K562 (cell line): ENCODE results near the gene CRADD. TPM values are rescaled to one million over a fixed set of nuclear protein-coding genes. Genes with fewer than 3 reads are reported as not detected.

Experiments used
- CREM ChIP-seq: IDR thresholded peaks from 2 replicates; pipeline ENCODE4 v1.6.1; 2014; ENCODE audit warnings: antibody characterized with exemption, low read depth
- KDM4B ChIP-seq, 2 experiments: fragments of 450-650 bp in 1 of 2; sonication (generic) in 1 of 2; IDR thresholded peaks; 2 replicates each; pipeline ENCODE4 v1.6.1; 2016 to 2017; ENCODE audit warnings: borderline replicate concordance in 2 of 2, antibody characterized with exemption in 1 of 2, low read depth in 1 of 2, mild to moderate bottlenecking in 1 of 2
- MAZ ChIP-seq, 2 experiments: fragments of 450-650 bp in 1 of 2; sonication (generic) in 1 of 2; formaldehyde crosslinking; IDR thresholded peaks in 1 of 2; conservative IDR thresholded peaks in 1 of 2; 2 replicates each; pipeline versions ENCODE4 v1.4.0 to v1.5.0; 2020; ENCODE audit warnings: mild to moderate bottlenecking in 1 of 2, missing genetic modification reagents in 1 of 2
- MNT ChIP-seq, 2 experiments: fragments of 450-650 bp; conservative IDR thresholded peaks; 2 replicates each; pipeline ENCODE4 v1.6.1; 2017; ENCODE audit warnings: mild to moderate bottlenecking in 2 of 2, moderate library complexity in 2 of 2
- RBM25 ChIP-seq: fragments of 200-400 bp; formaldehyde crosslinking; IDR thresholded peaks from 2 replicates; pipeline ENCODE4 v1.6.1; 2018; ENCODE audit warnings: low read length, low read depth, moderate library complexity; ENCODE audit not compliant: severe bottlenecking
- SETDB1 ChIP-seq: IDR thresholded peaks from one replicate; pipeline ENCODE4 v1.6.1; 2012; ENCODE audit warnings: low read length, control low read depth, inconsistent platforms
- SNIP1 ChIP-seq: fragments of 450-650 bp; IDR thresholded peaks from 2 replicates; pipeline ENCODE4 v1.7.1; 2017; ENCODE audit warnings: low read depth, mild to moderate bottlenecking
- SRSF9 ChIP-seq: fragments of 200-400 bp; formaldehyde crosslinking; IDR thresholded peaks from 2 replicates; pipeline ENCODE4 v1.6.1; 2017; ENCODE audit warnings: low read depth, low read length, borderline replicate concordance
- SUPT5H ChIP-seq: fragments of 450-650 bp; IDR thresholded peaks from 2 replicates; pipeline ENCODE4 v1.6.1; 2016
- TAF9B ChIP-seq: fragments of 450-650 bp; IDR thresholded peaks from 2 replicates; pipeline ENCODE4 v1.6.1; 2018; ENCODE audit warnings: mild to moderate bottlenecking; ENCODE audit not compliant: partially characterized antibody
- ZBTB49 ChIP-seq: sonication (generic); formaldehyde crosslinking; IDR thresholded peaks from 2 replicates; pipeline ENCODE4 v1.8.0; 2022; ENCODE audit warnings: missing genetic modification reagents, mild to moderate bottlenecking, borderline replicate concordance
- ZHX1 ChIP-seq: fragments of 150-350 bp; conservative IDR thresholded peaks from 2 replicates; pipeline ENCODE4 v1.6.1; 2014; ENCODE audit warnings: low read length
- ZNF584 ChIP-seq: fragments of 200-800 bp; sonication (Bioruptor generic); IDR thresholded peaks from 2 replicates; pipeline ENCODE4 v1.6.1; 2016; ENCODE audit warnings: low read depth, mild to moderate bottlenecking, missing genetic modification characterization, missing compliant biosample characterization
- ZNF778 ChIP-seq: fragments of 450-650 bp; formaldehyde crosslinking; IDR thresholded peaks from 2 replicates; pipeline ENCODE4 v1.4.0; 2020; ENCODE audit warnings: mild to moderate bottlenecking, moderate library complexity
- polyA plus RNA-seq, 8 experiments: library from polyadenylated mRNA; depleted of rRNA in 4 of 8; stranded (reverse) in 5 of 8; unstranded in 3 of 8; fragments of >200 nt; fragmentation: Nextera tagmentation in 2 of 8; fragmentation: Illumina TruSeq in 1 of 8; extraction: Ambion mirVana in 2 of 8; extraction: Trizol in 1 of 8; gene quantifications; 2 replicates each; pipeline versions ENCODE4 v1.2.1 to v1.2.3, GENCODE V29; 2011 to 2014; ENCODE audit warnings: inconsistent platforms in 1 of 8, missing spikeins in 1 of 8
- total RNA-seq, 7 experiments: library from RNA; depleted of rRNA in 6 of 7; stranded (reverse); fragments of >200 nt in 6 of 7; fragmentation: Illumina TruSeq in 2 of 7; extraction: Trizol in 2 of 7; gene quantifications; 2 replicates each; pipeline versions ENCODE4 v1.2.1 to v1.2.3, GENCODE V29; 2011 to 2021; ENCODE audit warnings: low replicate concordance in 1 of 7
- TF ChIP-seq, protein P1 (sequence below): sonication (generic); formaldehyde crosslinking; IDR thresholded peaks from 2 replicates; pipeline ENCODE4 v1.4.0; 2020; ENCODE audit warnings: mild to moderate bottlenecking, missing genetic modification reagents
- TF ChIP-seq, protein P2 (sequence below): sonication (generic); formaldehyde crosslinking; IDR thresholded peaks from 2 replicates; pipeline ENCODE4 v1.8.0; 2023; ENCODE audit warnings: mild to moderate bottlenecking, missing genetic modification reagents

Gene CRADD
- total and polyA plus RNA-seq, 9 of the 15 experiments (the other 6 are each of a cell fraction or from before 2014, with no cell fraction given), result 20.5 to 41.1 (median 25.9) TPM

GRCh38 chr12:93784339-93785086 is 107.3 kb downstream of the CRADD start (continued):
- TF ChIP-seq MAZ (CRISPR knock-in tag; conservative IDR thresholded peaks at IDR 0.05 in 1 of 2, IDR thresholded peaks at IDR 0.05 in 1 of 2) (peak in 1 of 2 experiments; percentile 44; a peak in 1 of 4 replicates), ZBTB49 (CRISPR knock-in tag) (no peak), CREM (peak; percentile 60), SRSF9 (no peak), KDM4B (IDR thresholded peaks at IDR 0.05; ENCODE audit: borderline replicate concordance in 2 of 2, low read depth in 1 of 2) (no peak), TAF9B (no peak), RBM25 (peak; percentile 60), ZHX1 (no peak), SUPT5H (no peak), SETDB1 (no peak), MNT (conservative IDR thresholded peaks at IDR 0.05) (peak; percentile 91 to 95), ZNF778 (CRISPR knock-in tag) (no peak), ZNF584 (CRISPR knock-in tag) (no peak), SNIP1 (no peak)
- TF ChIP-seq, protein P1, sequence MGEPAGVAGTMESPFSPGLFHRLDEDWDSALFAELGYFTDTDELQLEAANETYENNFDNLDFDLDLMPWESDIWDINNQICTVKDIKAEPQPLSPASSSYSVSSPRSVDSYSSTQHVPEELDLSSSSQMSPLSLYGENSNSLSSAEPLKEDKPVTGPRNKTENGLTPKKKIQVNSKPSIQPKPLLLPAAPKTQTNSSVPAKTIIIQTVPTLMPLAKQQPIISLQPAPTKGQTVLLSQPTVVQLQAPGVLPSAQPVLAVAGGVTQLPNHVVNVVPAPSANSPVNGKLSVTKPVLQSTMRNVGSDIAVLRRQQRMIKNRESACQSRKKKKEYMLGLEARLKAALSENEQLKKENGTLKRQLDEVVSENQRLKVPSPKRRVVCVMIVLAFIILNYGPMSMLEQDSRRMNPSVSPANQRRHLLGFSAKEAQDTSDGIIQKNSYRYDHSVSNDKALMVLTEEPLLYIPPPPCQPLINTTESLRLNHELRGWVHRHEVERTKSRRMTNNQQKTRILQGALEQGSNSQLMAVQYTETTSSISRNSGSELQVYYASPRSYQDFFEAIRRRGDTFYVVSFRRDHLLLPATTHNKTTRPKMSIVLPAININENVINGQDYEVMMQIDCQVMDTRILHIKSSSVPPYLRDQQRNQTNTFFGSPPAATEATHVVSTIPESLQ, result no peak
- TF ChIP-seq, protein P2, sequence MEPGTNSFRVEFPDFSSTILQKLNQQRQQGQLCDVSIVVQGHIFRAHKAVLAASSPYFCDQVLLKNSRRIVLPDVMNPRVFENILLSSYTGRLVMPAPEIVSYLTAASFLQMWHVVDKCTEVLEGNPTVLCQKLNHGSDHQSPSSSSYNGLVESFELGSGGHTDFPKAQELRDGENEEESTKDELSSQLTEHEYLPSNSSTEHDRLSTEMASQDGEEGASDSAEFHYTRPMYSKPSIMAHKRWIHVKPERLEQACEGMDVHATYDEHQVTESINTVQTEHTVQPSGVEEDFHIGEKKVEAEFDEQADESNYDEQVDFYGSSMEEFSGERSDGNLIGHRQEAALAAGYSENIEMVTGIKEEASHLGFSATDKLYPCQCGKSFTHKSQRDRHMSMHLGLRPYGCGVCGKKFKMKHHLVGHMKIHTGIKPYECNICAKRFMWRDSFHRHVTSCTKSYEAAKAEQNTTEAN (CRISPR knock-in tag), result no peak
